ENCODE results near the gene SGCG.

The SGCG gene

DNA sequence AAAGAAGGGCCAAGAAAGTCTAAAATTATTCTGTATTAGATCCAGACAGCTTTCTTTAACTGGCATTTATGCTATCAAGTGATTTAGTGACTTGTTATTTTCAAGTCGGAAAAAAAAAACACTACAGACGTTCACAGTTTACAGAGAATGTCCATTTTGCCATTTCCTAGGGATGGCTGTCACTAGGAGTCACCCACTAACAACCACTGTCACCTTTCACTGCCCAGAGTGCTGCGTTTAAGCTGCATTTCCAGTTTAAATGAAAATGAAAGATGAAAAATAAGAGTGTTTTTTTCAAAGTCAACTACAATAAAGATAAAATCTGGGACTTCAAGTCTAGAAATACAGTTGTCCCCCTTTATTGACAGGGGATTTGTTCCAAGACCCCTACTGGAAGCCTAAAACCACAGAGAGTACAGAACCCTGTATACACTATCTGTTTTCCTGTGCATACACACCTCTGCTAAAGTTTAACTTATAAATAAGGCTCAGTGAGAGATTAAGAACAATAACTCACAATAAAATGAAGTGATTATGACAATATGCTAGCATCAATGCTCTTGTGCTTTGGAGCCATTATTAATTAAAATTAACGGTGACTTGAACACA lies 140.3 kb downstream of the SGCG start:
- ChIA-PET CTCF (interaction anchor here (0.7 to 2.0 kb wide), 3 partner anchors 9 to 519 kb away, joined by 3 to 10 read pairs (median 3); no protein-coding TSS in a partner anchor), POLR2A (interaction anchor here (0.6 kb wide), 1 partner anchor 222 kb away, joined by 3 read pairs; no protein-coding TSS in a partner anchor)
- DNase-seq (ENCODE audit: extremely low spot score), result no peak
- TF ChIP-seq, protein P1, sequence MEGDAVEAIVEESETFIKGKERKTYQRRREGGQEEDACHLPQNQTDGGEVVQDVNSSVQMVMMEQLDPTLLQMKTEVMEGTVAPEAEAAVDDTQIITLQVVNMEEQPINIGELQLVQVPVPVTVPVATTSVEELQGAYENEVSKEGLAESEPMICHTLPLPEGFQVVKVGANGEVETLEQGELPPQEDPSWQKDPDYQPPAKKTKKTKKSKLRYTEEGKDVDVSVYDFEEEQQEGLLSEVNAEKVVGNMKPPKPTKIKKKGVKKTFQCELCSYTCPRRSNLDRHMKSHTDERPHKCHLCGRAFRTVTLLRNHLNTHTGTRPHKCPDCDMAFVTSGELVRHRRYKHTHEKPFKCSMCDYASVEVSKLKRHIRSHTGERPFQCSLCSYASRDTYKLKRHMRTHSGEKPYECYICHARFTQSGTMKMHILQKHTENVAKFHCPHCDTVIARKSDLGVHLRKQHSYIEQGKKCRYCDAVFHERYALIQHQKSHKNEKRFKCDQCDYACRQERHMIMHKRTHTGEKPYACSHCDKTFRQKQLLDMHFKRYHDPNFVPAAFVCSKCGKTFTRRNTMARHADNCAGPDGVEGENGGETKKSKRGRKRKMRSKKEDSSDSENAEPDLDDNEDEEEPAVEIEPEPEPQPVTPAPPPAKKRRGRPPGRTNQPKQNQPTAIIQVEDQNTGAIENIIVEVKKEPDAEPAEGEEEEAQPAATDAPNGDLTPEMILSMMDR (IDR thresholded peaks at IDR 0.05; ENCODE audit: control extremely low read depth, extremely low read depth, low read depth, missing control alignments), result no peak

DNA sequence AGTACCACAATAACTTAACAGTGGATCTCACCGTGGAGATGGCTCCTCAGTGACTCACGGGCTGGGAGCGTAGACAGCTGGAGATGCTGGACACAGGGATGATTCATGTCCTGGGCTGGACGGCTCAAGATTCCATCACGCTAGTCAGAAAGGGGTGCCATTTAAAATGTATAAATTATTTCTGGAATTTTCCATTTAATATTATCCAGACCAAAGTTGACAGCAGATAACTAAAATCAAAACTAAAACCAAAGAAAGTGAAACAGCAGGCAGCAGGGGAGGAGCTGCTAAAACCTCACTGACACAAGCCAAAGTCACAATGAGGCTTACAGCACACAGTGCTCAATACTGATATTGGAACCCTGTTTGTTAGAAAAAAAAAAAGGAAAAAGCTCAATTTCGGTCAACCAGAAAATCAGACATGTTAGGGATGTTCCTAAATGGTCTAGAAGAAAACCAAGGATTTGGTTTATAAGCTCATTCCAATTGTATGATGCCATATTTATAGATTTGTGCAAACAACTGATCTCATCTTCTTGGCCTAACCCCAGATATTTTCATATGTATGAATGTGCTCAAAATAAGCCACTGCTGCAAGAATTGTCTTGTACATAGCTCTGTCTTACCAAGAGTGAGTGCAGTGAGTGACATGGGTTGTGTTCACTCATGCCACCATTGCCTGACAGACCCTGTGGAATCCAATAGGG lies 140.9 kb downstream of the SGCG start:
- CTCF ChIA-PET, result interaction anchor here (0.7 to 1.6 kb wide), 2 partner anchors 8 to 254 kb away, joined by 3 read pairs; no protein-coding TSS in a partner anchor
- DNase-seq (ENCODE audit: extremely low spot score), result peak; percentile 68
- POLR2A ChIA-PET, result interaction anchor here (0.6 kb wide), 1 partner anchor 223 kb away, joined by 3 read pairs; no protein-coding TSS in a partner anchor
- TF ChIP-seq, protein P1 (IDR thresholded peaks at IDR 0.05; ENCODE audit: control extremely low read depth, extremely low read depth, low read depth, missing control alignments), result no peak

DNA sequence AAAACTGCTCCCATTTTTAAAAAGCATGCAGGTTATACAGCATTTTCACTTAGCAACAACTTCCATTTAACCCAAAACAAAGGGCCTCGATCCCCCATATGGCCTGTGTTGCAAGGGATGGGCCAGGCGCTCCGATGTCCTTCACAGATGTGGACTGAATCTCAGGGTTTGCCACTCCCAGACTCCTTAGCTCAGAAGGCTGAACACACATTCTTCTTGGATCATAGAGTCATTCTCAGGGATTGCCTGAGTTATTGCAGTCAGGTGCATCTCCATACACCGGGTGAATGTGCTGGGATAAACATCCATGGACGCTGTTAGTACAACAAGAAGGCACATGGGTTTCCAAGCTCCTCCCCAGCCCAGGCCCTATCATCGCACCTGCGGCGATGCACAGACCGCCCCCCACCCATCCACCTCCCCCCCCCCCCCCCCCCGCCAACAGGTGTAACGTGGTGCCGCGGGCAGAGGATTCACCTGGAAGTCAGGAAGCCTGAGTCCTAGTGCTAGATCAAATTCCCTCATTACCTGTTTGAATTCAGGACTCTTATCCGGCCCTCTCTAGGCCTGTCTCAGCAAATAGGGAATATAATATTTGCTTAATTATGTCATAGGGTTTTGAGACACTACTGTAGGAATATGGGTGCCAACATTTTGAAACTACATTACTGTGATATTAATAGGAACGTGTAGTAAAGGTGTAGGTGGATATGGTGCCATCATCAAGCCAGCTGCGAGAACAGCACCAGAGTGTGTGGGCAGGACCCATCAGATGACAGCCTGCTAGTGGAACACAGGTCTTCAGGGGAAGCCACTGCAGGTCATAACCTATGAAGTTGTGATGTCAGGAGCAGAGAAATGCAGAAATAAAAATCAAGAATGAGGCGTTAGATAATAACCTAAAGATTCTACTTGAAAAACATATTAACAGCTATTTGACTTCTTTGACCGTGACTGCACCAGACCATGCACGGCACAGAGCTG lies 141.9 kb downstream of the SGCG start:
- POLR2A ChIA-PET, result no interaction called here
- TF ChIP-seq, protein P1 (IDR thresholded peaks at IDR 0.05; ENCODE audit: control extremely low read depth, extremely low read depth, low read depth, missing control alignments), result no peak
- peak; percentile 24 for DNase-seq (ENCODE audit: extremely low spot score)
- CTCF ChIA-PET, result interaction anchor here (0.9 to 1.6 kb wide), 2 partner anchors 16 to 253 kb away, joined by 3 read pairs; no protein-coding TSS in a partner anchor

DNA sequence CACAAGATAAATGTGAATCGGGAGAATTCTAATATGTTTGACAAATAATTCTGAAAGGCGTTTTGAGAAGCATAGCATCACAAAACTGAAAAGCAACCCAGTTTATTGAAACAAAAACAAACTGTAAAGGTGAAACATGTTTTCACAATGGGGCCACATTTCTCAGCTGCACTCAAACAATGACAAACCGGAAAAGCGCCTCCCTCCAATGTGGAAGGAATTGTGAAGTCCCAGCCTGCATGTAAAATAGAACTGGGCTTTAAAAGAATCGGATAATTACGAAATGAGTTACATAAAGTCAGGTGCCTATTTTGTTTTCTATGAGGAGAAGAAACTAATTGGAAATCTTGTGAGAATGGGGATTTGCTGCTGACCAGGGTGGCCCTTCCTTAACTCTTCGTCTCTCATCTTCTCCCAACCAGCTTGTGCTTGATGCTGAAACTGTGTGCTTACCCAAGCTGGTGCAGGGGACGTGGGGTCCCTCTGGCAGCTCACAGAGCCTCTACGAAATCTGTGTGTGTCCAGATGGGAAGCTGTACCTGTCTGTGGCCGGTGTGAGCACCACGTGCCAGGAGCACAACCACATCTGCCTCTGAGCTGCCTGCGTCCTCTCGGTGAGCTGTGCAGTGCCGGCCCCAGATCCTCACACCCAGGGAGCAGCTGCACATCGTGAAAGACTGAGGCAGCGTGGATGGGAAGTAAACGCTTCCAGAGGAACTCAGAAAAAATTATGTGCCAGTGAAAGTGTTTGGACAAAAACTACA lies 143.3 kb downstream of the SGCG start:
- TF ChIP-seq, protein P1 (IDR thresholded peaks at IDR 0.05; ENCODE audit: control extremely low read depth, extremely low read depth, low read depth, missing control alignments), result no peak
- POLR2A ChIA-PET, result no interaction called here
- CTCF ChIA-PET, result interaction anchor here (0.9 to 1.8 kb wide), 2 partner anchors 14 to 565 kb away, joined by 3 to 6 read pairs; partner anchors contain the start of gene MIPEP
- no peak for DNase-seq (ENCODE audit: extremely low spot score)

DNA sequence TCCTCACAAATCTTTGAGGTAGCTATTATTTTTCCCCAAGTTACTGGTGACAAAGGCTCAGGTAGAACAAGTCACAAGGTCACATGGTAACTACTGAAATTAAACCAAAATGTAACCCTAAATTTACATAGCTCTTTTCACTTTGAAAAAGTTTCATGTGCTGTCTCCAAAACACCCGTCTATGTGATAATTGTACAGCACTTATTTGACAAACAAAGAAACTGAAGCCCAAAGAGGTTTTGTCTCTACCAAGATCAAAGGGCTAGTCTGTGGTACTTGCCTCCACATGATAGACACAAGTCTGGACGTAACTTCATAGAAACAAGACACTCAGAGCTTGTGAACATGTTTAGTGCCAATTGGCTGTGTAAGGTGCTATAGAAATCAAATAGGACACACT lies 144.4 kb downstream of the SGCG start:
- POLR2A ChIA-PET, result no interaction called here
- CTCF ChIA-PET, result interaction anchor here (1.8 kb wide), 1 partner anchor 564 kb away, joined by 6 read pairs; the partner anchor contains the start of gene MIPEP
- no peak for DNase-seq (ENCODE audit: extremely low spot score)
- TF ChIP-seq, protein P1 (IDR thresholded peaks at IDR 0.05; ENCODE audit: control extremely low read depth, extremely low read depth, low read depth, missing control alignments), result no peak

Measured in GM10248 (cell line).